HEK293 (cell line): Measurements from ENCODE around the gene SFT2D1.

Source experiments
- ATF2 ChIP-seq: fragments of 450-650 bp; formaldehyde crosslinking; IDR thresholded peaks from 2 replicates; pipeline ENCODE4 v1.5.1; 2016; ENCODE audit warnings: missing biosample characterization, missing genetic modification characterization, low read depth
- CTCF ChIP-seq: fragments of 450-650 bp; formaldehyde crosslinking; IDR thresholded peaks from 2 replicates; pipeline ENCODE4 v1.5.1; 2016; ENCODE audit warnings: missing biosample characterization, missing genetic modification characterization
- PRDM10 ChIP-seq: fragments of 450-650 bp; formaldehyde crosslinking; IDR thresholded peaks from 2 replicates; pipeline ENCODE4 v1.5.1; 2016; ENCODE audit warnings: missing biosample characterization, missing genetic modification characterization
- TCF7L2 ChIP-seq: IDR thresholded peaks from 2 replicates; pipeline ENCODE4 v1.6.1; 2011; ENCODE audit warnings: low read depth, mild to moderate bottlenecking, inconsistent platforms, low read length, moderate library complexity, borderline replicate concordance
- ZFP3 ChIP-seq: fragments of 450-650 bp; formaldehyde crosslinking; IDR thresholded peaks from 2 replicates; pipeline ENCODE4 v1.5.1; 2016; ENCODE audit warnings: low read depth, missing biosample characterization, missing genetic modification characterization
- ZFP41 ChIP-seq: fragments of 450-650 bp; formaldehyde crosslinking; IDR thresholded peaks from 2 replicates; pipeline ENCODE4 v1.5.1; 2016; ENCODE audit warnings: missing biosample characterization, missing genetic modification characterization, borderline replicate concordance
- ZNF140 ChIP-seq: fragments of 450-650 bp; formaldehyde crosslinking; IDR thresholded peaks from 2 replicates; pipeline ENCODE4 v1.5.1; 2016; ENCODE audit warnings: missing biosample characterization, missing genetic modification characterization
- ZNF324 ChIP-seq: fragments of 450-650 bp; formaldehyde crosslinking; IDR thresholded peaks from 2 replicates; pipeline ENCODE4 v1.5.1; 2016; ENCODE audit warnings: missing biosample characterization, missing genetic modification characterization
- ZNF529 ChIP-seq: fragments of 450-650 bp; formaldehyde crosslinking; IDR thresholded peaks from 2 replicates; pipeline ENCODE4 v1.5.1; 2017; ENCODE audit warnings: missing genetic modification characterization, missing biosample characterization; ENCODE audit not compliant: insufficient replicate concordance
- ZNF639 ChIP-seq: fragments of 450-650 bp; formaldehyde crosslinking; IDR thresholded peaks from 2 replicates; pipeline ENCODE4 v1.5.1; 2016; ENCODE audit warnings: missing biosample characterization, missing genetic modification characterization
- ZNF830 ChIP-seq: fragments of 450-650 bp; IDR thresholded peaks from 2 replicates; pipeline ENCODE4 v1.5.0; 2018; ENCODE audit warnings: missing biosample characterization, missing genetic modification characterization, low read depth, mild to moderate bottlenecking, moderate library complexity

- TF ChIP-seq CTCF (tag by site-specific recombination): no peak
- no peak for TF ChIP-seq TCF7L2
- TF ChIP-seq ZFP41 (tag by site-specific recombination): no peak
- no peak for TF ChIP-seq ZNF324 (tag by site-specific recombination)
- no peak for TF ChIP-seq ZNF639 (tag by site-specific recombination)
- no peak for TF ChIP-seq ZNF830 (tag by site-specific recombination)
- TF ChIP-seq PRDM10 (tag by site-specific recombination): no peak
- TF ChIP-seq ZNF140 (tag by site-specific recombination): no peak
- TF ChIP-seq ZNF529 (tag by site-specific recombination): no peak
- TF ChIP-seq ATF2 (tag by site-specific recombination): no peak
- no peak for TF ChIP-seq ZFP3 (tag by site-specific recombination)
Measured at GRCh38 chr6:166379103-166379586, 36.8 kb upstream of the SFT2D1 start.
